ENCODE measurements around the gene KRTAP10-4.
"Not testable (repeated sequence)": the region's sequence is repeated elsewhere in the genome, so short reads cannot be mapped to it uniquely, and the experiment has no call there.

KRTAP10-4 gene

DNA sequence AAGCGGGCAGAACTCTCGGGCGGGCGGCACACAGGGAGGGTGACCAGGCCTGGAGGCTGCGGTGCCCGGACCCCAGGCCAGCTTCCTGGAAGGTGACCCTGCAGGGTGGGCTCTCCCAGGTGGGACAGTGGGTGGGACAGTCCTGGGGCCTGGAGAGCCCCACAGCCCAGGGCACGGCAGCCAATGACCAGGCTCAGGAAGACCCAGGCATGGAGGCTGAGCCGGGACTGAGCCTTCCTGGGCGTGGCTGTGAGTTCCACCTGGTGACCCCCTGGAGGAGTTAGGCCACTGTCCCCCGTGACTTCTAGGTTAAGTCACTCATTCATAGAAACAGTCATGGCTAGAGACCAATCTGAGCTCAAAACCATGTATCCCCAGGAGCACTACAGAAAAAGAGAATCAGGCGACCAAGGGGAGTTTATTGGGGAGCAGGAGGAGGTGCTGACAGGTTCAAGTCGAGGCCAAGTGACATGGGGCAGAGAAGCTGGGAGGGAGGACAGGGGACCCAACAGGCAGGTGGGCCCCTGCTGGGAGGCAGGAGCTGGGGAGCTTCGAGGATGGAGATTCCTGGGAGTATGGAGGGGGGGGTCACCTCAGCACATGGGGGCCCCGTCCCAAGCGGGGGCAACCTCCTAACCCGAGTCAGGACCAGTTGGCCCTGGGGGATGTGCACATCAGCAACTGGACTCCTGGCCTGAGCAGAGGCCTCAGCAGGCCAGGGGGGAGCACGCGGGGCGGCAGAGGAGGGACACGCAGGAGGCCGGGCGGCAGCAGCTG is 5.7 kb downstream of the KRTAP10-4 start:
- DNase-seq (ENCODE audit: low read depth in 2 of 2), result no peak

- DNase-seq (ENCODE audit: low read depth in 2 of 2), result no peak
These were observed 6.3 kb downstream of the KRTAP10-4 start for GRCh38 chr21:44579833-44580144.

DNA sequence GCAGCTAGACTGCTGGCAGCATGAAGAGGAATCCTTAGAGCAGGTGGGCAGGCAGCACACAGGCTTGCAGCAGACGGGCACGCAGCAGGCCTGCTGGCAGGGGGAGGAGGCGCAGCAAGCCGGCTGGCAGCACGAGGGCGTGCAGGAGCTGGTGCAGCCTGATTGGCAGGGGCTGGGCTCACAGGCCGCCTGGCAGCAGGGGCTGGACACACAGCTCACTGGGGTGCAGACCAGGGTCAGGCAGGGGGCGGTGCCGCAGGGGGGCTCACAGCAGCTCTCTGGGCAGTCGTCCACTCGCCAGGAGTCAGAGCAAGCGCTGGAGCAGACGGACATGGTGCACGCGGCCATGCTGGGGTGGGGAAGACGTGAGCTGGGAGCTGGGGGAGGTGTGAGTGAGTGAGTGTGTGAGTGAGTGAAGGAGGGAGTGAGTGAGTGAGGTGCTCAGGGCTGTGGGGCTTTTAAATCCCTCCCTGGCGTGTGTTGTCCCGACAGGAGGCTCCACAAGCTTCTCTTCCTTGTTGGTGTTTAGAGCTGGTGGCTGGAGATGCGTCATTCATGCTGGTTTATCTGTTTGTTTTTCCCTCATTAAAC is 6.8 kb downstream of the KRTAP10-4 start, which contains the start of gene KRTAP10-5:
KRTAP10-5 (minus strand) TSS at position 374 of the 591 bp plus-strand sequence; CDS start at position 348, 26 bp downstream.
- DNase-seq (ENCODE audit: low read depth in 2 of 2), result not testable (repeated sequence)

DNA sequence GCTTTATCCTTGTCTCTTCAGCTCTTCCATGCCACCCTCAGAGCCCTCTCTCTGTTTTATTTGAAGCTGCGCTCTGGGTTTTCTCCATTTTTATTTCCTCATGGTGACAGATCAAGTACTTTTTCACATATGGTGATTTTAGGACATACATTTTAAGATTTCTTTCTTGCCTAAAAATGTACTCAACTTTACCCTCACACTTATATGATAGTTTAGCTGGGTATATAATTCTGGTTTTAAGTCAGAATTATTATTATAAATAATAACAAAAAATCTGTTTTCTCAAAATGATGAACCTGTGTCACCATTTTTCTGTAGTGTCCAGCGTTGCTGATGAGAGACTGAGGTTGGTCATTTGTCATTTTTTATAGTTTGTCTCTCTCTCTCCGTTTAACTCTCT is 7.6 kb downstream of the KRTAP10-4 start:
- DNase-seq (ENCODE audit: low read depth in 2 of 2), result no peak

- DNase-seq (ENCODE audit: low read depth in 2 of 2), result no peak
These were observed 8.5 kb downstream of the KRTAP10-4 start for GRCh38 chr21:44582055-44582454.

DNA sequence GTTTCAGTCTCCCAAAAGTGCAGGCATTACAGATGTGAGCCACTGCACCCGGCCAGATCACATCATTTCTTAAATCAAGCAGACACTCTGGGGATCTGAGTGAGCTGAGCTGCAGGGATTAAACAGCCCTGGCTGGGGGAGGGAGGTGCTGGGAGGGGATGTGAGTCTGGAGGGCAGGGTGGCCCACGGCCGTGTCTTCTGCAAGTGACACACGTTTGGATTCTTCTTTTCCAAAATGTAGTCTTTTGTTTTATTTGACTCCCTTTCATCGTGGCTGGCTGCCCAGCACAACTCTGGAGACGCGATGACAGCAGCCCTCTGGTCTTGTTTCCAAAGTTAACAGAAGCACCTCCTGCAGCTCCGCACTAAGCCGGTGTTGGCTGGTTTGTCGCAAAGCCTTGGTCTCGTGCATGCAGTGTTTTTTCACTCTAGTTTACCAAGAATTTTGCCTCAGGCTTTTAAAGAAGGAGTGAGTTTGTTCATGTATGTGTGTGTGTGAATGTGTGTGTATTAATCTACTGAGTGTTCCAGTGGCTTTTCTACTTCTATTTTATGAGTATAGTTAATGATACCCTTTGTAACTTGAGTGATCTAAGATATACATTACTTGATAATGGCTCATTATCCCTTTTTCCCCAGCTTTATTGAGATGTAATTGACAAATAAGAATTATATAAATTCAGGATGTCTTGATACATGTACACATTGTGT is 9.7 kb downstream of the KRTAP10-4 start:
- DNase-seq (ENCODE audit: low read depth in 2 of 2), result no peak

GRCh38 chr21:44583800-44584147 is 10.2 kb downstream of the KRTAP10-4 start:
- no peak for DNase-seq (ENCODE audit: low read depth in 2 of 2)

GRCh38 chr21:44585892-44586291 is 12.4 kb downstream of the KRTAP10-4 start:
- no peak for DNase-seq (ENCODE audit: low read depth in 2 of 2)

DNA sequence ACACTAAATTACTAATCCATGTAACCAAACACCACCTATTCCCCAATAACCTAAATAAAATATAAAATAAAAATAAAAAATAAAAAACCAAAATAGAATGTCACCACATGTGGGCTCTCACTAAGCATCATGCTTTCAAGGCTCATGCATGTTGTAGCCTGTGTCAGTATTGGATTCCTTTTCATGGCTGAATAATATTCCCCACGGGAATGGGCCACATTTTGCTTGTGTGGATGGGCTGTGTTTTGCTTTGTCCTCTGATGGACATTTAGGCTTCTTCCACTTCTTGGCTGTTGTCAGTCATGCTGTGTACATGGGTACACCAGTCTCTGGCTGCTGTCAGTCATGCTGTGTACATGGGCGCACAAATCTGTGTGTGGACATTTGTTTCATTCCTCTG is 15.6 kb downstream of the KRTAP10-4 start:
- no peak for DNase-seq (ENCODE audit: low read depth in 2 of 2)

GRCh38 chr21:44589586-44590305 is 16.2 kb downstream of the KRTAP10-4 start:
- DNase-seq (ENCODE audit: low read depth in 2 of 2), result no peak

DNA sequence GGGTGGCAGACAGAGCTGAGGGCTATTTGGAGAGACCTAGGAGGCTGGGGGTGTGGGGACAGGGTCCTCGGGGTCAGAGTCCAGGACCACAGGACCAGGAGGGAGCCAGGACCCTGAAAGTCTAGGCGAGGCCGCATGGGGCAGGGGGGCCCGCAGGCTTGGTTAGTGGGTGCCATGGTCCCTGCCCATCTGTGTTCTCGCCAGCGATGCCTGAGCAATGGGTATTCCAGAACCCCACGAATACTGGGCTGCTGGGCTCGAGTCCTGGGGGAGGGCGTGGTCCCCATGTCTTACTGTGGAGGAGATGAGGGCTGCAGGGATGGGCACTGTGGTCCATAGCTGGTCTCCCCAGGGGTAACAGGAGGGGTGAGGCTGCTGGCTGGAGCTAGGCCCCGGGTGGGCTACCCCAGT is 16.8 kb downstream of the KRTAP10-4 start:
- no peak for DNase-seq (ENCODE audit: low read depth in 2 of 2)

DNA sequence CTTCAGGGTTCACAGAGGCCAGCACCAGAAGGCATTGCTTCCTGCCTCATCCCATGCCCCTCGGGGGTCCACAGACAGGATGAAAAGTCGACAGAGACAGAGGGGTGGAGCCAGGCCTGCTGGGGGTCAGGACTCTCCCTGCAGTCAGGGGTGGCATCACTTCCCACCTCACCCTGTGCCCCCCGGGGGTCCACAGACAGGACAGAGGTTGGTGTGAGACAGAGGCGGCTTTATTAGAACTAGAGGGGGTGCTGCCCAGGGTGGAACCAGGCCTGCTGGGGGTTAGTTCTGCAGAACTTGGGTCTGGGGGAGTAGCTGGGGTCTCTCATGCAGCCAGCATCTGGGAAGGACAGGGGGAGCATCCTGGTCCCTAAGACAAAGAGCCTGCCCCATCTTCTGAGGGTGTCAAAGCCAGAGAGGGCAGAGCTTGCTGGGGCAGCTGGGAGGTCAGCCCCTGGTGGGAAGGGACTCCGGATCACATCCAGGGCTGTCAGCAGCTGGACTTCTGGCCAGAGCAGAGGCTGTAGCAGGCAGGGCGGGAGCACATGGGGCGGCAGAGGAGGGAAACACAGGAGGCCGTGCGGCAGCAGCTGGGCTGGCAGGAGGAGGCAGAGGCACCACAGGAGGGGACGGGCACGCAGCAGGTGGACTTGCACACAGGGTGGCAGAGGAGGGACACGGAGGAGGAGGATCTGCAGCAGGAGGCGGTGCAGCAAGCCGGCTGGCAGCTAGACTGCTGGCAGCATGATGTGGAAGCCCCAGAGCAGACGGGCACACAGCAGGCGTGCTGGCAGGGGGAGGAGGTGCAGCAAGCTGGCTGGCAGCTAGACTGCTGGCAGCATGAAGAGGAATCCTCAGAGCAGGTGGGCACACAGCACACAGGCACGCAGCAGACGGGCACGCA is 17.6 kb downstream of the KRTAP10-4 start:
- not testable (repeated sequence) for DNase-seq (ENCODE audit: low read depth in 2 of 2)

DNA sequence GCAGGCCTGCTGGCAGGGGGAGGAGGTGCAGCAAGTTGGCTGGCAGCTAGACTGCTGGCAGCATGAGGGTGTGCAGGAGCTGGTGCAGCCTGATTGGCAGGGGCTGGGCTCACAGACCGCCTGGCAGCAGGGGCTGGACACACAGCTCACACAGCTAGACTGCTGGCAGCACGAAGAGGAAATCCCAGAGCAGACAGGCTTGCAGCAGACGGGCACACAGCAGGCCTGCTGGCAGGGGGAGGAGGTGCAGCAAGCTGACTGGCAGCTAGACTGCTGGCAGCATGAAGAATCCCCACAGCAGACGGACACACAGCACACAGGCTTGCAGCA is 18.2 kb downstream of the KRTAP10-4 start:
- not testable (repeated sequence) for DNase-seq (ENCODE audit: low read depth in 2 of 2)

DNA sequence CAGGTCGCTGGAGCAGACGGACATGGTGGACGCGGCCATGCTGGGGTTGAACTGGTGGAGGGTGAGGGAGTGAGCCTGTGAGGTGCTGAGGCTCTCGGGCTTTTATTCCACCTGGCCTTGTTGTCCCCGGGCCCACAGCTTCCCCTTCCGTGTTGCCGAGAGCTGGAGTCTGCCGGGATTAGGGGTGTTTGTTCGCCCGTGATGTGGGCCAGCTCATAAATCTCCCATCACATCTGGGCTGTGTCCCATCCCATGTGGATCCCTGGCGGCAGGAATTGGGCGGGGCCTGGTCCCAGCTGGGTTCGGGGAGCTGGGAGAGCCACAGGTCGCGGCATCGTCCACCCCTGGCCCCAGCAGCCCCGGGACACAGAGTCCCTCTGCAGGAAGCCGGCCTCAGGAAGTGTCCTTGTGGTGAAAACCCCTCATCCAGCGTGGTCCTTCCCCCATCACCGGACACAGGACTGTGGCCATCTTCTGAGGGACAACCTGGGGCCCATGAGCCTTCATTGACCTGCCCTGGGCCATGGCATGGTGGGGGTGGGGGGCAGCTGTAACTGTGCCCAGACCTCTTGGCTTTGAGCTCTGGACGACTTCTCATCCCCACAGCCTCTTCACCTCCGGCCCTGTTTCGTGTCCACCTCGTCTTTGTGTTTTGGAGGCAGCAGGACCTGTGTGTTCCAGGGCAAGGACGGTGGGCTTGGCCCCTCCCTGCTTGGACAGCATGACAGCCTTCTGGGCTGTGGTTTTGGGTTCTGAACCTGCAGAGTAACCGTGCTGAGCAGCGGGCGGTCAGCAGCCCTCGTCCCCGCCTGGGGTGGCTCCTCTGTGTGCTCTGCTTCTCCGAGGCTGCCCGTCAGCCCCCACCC is 19.1 kb downstream of the KRTAP10-4 start, which contains the start of gene KRTAP10-6:
KRTAP10-6 (minus strand) TSS at position 60 of the 866 bp plus-strand sequence; CDS start at position 39, 21 bp downstream.
- no peak for DNase-seq (ENCODE audit: low read depth in 2 of 2)

GRCh38 chr21:44593598-44594405 is 20.3 kb downstream of the KRTAP10-4 start:
- no peak for DNase-seq (ENCODE audit: low read depth in 2 of 2)

- DNase-seq (ENCODE audit: low read depth in 2 of 2), result no peak
These were observed 20.9 kb downstream of the KRTAP10-4 start for GRCh38 chr21:44594406-44594916.

DNA sequence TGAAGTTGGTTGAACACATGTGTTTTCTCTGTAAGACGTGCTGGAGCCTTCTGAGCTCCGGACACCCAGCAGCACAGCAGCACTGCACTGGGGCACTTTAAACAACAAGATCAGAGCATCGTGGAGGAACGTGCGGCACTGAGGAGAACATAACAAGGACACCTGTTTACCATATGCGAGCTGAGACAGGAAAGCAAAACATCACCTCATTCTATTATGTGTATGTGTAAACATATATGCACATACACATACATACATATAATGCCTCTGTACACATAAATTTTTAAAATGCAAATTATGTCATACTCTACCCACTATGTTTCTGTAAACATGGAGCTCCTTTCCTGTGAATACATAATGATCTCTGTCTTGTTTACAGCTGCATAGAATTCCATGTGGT is 22.0 kb downstream of the KRTAP10-4 start:
- DNase-seq (ENCODE audit: low read depth in 2 of 2), result no peak

DNA sequence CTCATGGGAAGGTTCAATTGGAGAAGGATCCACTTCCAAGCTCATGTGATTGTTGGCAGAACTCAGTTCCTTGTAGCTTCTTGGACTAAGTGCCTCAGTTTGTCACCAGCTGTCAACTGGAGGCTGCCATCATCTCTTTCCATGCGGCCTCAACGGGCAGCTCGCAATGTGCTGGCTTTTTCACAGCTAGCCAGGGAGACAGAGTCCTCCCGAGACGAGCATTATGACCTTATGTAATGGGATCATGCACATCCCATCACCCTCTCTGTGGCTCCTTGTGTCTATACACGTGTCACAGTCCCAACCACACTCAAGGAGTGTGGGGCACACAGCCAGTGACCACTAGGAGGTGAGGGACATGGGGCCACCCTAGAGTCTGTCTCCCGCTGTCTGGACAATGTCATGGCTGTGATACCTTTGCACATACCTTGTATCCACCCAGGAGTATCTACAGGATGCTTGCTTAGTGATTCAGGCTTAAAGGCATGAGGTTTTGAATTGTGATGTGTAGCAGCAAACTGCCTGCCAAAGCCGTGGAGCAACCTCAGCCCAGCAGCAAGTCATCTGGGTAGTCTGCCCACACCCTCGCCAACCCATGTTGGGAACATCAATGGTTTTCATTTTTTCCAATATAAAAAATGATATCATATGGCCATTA is 22.7 kb downstream of the KRTAP10-4 start:
- DNase-seq (ENCODE audit: low read depth in 2 of 2), result no peak

- no peak for DNase-seq (ENCODE audit: low read depth in 2 of 2)
These were observed 24.5 kb downstream of the KRTAP10-4 start for GRCh38 chr21:44598061-44598460.

Data from stimulated activated CD4-positive, alpha-beta T cell treated with anti-CD3 and anti-CD28 coated beads, Interleukin-1b, Interleukin-23, amount 100 ng/mL, for 1 hour (primary cell).